Breast epithelium (tissue), 3 donors: ENCODE data around the gene CFHR2.

Experiments used
- CTCF ChIP-seq, 3 donors: fragments of 450-650 bp; IDR thresholded peaks; one replicate each; pipeline ENCODE4 v1.5.1; 2016 to 2017; ENCODE audit warnings: antibody characterized with exemption in 3 of 3, mild to moderate bottlenecking in 3 of 3, moderate library complexity in 3 of 3
- POLR2A ChIP-seq: fragments of 450-650 bp; IDR thresholded peaks from one replicate; pipeline ENCODE4 v1.6.1; 2016; ENCODE audit warnings: antibody characterized with exemption, mild to moderate bottlenecking, moderate library complexity
- POLR2AphosphoS5 ChIP-seq, 3 donors: sonication (generic); formaldehyde crosslinking; IDR thresholded peaks; one replicate each; pipeline ENCODE4 v1.6.1; 2017; ENCODE audit warnings: antibody characterized with exemption in 3 of 3

GRCh38 chr1:196951711-196952394 lies 8.3 kb downstream of the CFHR2 start:
- TF ChIP-seq CTCF (IDR thresholded peaks at IDR 0.05) (no peak), POLR2A (no peak), POLR2AphosphoS5 (IDR thresholded peaks at IDR 0.05) (no peak)
